Stimulated activated CD8-positive, alpha-beta memory T cell treated with anti-CD3 and anti-CD28 coated beads, Interleukin-4, amount 100 ng/mL, for 48 hours (primary cell): ENCODE measurements around the gene ZBED5.

ENCODE experiments used
- DNase-seq: peaks from one replicate; pipeline ENCODE4 v3.0.0-alpha.2; 2020

The ZBED5 gene

GRCh38 chr11:10878408-10879214 is 20.8 kb upstream of the ZBED5 start:
- DNase-seq: no peak

- DNase-seq: no peak
Measured at GRCh38 chr11:10876158-10876557, 18.3 kb upstream of the ZBED5 start.

- DNase-seq: no peak
Measured at GRCh38 chr11:10875430-10876021, 17.7 kb upstream of the ZBED5 start.

- no peak for DNase-seq
Measured at GRCh38 chr11:10872097-10872496, 14.2 kb upstream of the ZBED5 start.

- no peak for DNase-seq
Measured at GRCh38 chr11:10868352-10868751, 10.5 kb upstream of the ZBED5 start.

- no peak for DNase-seq
Measured at GRCh38 chr11:10866893-10867331, 9.1 kb upstream of the ZBED5 start.

- no peak for DNase-seq
Measured at GRCh38 chr11:10865837-10866270, 8.0 kb upstream of the ZBED5 start.

- no peak for DNase-seq
Measured at GRCh38 chr11:10864688-10865087, 6.8 kb upstream of the ZBED5 start.

- no peak for DNase-seq
Measured at GRCh38 chr11:10862446-10862845, 4.6 kb upstream of the ZBED5 start.

- DNase-seq: no peak
Measured at GRCh38 chr11:10861799-10862198, 3.9 kb upstream of the ZBED5 start.

- DNase-seq: no peak
Measured at GRCh38 chr11:10861047-10861446, 3.2 kb upstream of the ZBED5 start.

- DNase-seq: peak; percentile 60
Measured at GRCh38 chr11:10858439-10859325, 829 bp upstream of the ZBED5 start.

- no peak for DNase-seq
Measured at GRCh38 chr11:10857459-10857708, 469 bp downstream of the ZBED5 start.

- DNase-seq: no peak
Measured at GRCh38 chr11:10856689-10857458, 979 bp downstream of the ZBED5 start.

GRCh38 chr11:10855295-10855694 is 2.6 kb downstream of the ZBED5 start:
- DNase-seq: no peak

GRCh38 chr11:10847960-10848860 is 9.6 kb downstream of the ZBED5 start:
- no peak for DNase-seq

GRCh38 chr11:10846660-10847059 is 11.2 kb downstream of the ZBED5 start:
- DNase-seq: no peak

- DNase-seq: no peak
Measured at GRCh38 chr11:10845589-10845988, 12.3 kb downstream of the ZBED5 start.

GRCh38 chr11:10844796-10845195 is 13.1 kb downstream of the ZBED5 start:
- DNase-seq: no peak

- DNase-seq: no peak
Measured at GRCh38 chr11:10844356-10844755, 13.5 kb downstream of the ZBED5 start.

- DNase-seq: no peak
Measured at GRCh38 chr11:10838881-10839280, 19.0 kb downstream of the ZBED5 start.

GRCh38 chr11:10838083-10838482 is 19.8 kb downstream of the ZBED5 start:
- DNase-seq: no peak
